Stimulated activated CD8-positive, alpha-beta memory T cell treated with anti-CD3 and anti-CD28 coated beads, Interleukin-7, amount 100 ng/mL, for 48 hours (primary cell): ENCODE data around the gene IFNL2.
"Not testable (repeated sequence)": the region's sequence is repeated elsewhere in the genome, so short reads cannot be mapped to it uniquely, and the experiment has no call there.

Source experiments
- DNase-seq, 2 donors: peaks; one replicate each; pipeline ENCODE4 v3.0.0-alpha.2; 2020; ENCODE audit warnings: low read depth in 1 of 2; ENCODE audit errors: extremely low read depth in 1 of 2

IFNL2 gene

GRCh38 chr19:39252458-39252857 is 15.7 kb upstream of the IFNL2 start:
- no peak for DNase-seq

GRCh38 chr19:39253374-39254149 is 14.6 kb upstream of the IFNL2 start:
- DNase-seq: no peak

GRCh38 chr19:39254531-39255345 is 13.5 kb upstream of the IFNL2 start:
- no peak for DNase-seq

GRCh38 chr19:39257227-39257626 is 11.0 kb upstream of the IFNL2 start:
- no peak for DNase-seq

GRCh38 chr19:39261704-39262103 is 6.5 kb upstream of the IFNL2 start:
- DNase-seq: no peak

GRCh38 chr19:39262496-39262895 is 5.7 kb upstream of the IFNL2 start:
- DNase-seq: no peak

GRCh38 chr19:39263912-39264305 is 4.3 kb upstream of the IFNL2 start:
- DNase-seq: no peak

GRCh38 chr19:39264306-39265290 is 3.6 kb upstream of the IFNL2 start:
- DNase-seq: no peak

GRCh38 chr19:39265321-39265916 is 2.8 kb upstream of the IFNL2 start:
- no peak for DNase-seq

GRCh38 chr19:39268531-39269223 is 481 bp downstream of the IFNL2 start:
- not testable (repeated sequence) for DNase-seq

GRCh38 chr19:39269369-39269768 is 1.2 kb downstream of the IFNL2 start:
- not testable (repeated sequence) for DNase-seq

- DNase-seq: no peak
Observed at GRCh38 chr19:39270036-39270871, 2.1 kb downstream of the IFNL2 start.

- DNase-seq: not testable (repeated sequence)
Observed at GRCh38 chr19:39273859-39274258, 5.7 kb downstream of the IFNL2 start.

- DNase-seq: no peak
Observed at GRCh38 chr19:39275578-39275977, 7.4 kb downstream of the IFNL2 start.

- DNase-seq: no peak
Observed at GRCh38 chr19:39276740-39277139, 8.5 kb downstream of the IFNL2 start.

GRCh38 chr19:39277598-39277997 is 9.4 kb downstream of the IFNL2 start:
- no peak for DNase-seq

- DNase-seq: no peak
Observed at GRCh38 chr19:39282021-39282420, 13.8 kb downstream of the IFNL2 start.

- no peak for DNase-seq
Observed at GRCh38 chr19:39284032-39284431, 15.8 kb downstream of the IFNL2 start.

- no peak for DNase-seq
Observed at GRCh38 chr19:39293394-39293793, 25.2 kb downstream of the IFNL2 start.
